K562 (cell line): ENCODE data around the gene ASIC3. TPM values are rescaled to one million over a fixed set of nuclear protein-coding genes. Genes with fewer than 3 reads are reported as not detected.

Experiments
- BCOR ChIP-seq: fragments of 450-650 bp; IDR thresholded peaks from 2 replicates; pipeline ENCODE4 v1.6.1; 2016
- CC2D1A ChIP-seq: fragments of 450-650 bp; IDR thresholded peaks from 2 replicates; pipeline ENCODE4 v1.6.1; 2017; ENCODE audit warnings: mild to moderate bottlenecking
- CREM ChIP-seq: IDR thresholded peaks from 2 replicates; pipeline ENCODE4 v1.6.1; 2014; ENCODE audit warnings: antibody characterized with exemption, low read depth
- CSDE1 ChIP-seq, 2 experiments: fragments of 450-650 bp; IDR thresholded peaks; 2 replicates each; pipeline ENCODE4 v1.6.1; 2016; ENCODE audit warnings: mild to moderate bottlenecking in 1 of 2
- E2F3 ChIP-seq: fragments of 250-450 bp; sonication (Bioruptor Pico); IDR thresholded peaks from 2 replicates; pipeline ENCODE4 v1.4.0; 2020; ENCODE audit warnings: mild to moderate bottlenecking
- EHMT2 ChIP-seq: fragments of 450-650 bp; IDR thresholded peaks from 2 replicates; pipeline ENCODE4 v1.6.1; 2018; ENCODE audit warnings: antibody characterized with exemption
- KDM4B ChIP-seq, 2 experiments: fragments of 450-650 bp in 1 of 2; sonication (generic) in 1 of 2; IDR thresholded peaks; 2 replicates each; pipeline ENCODE4 v1.6.1; 2016 to 2017; ENCODE audit warnings: borderline replicate concordance in 2 of 2, antibody characterized with exemption in 1 of 2, low read depth in 1 of 2, mild to moderate bottlenecking in 1 of 2
- MXI1 ChIP-seq: IDR thresholded peaks from 2 replicates; pipeline ENCODE4 v1.6.1; 2011; ENCODE audit warnings: low read depth, mild to moderate bottlenecking, improper control_type of control experiment, low read length
- NFYB ChIP-seq: IDR thresholded peaks from 2 replicates; pipeline ENCODE4 v1.6.1; 2011; ENCODE audit warnings: mild to moderate bottlenecking, moderate library complexity; ENCODE audit not compliant: insufficient read length; ENCODE audit errors: extremely low read depth
- NR2C2 ChIP-seq, 2 experiments: fragments of 200-800 bp in 1 of 2; sonication (Bioruptor generic) in 1 of 2; sonication (generic) in 1 of 2; formaldehyde crosslinking in 1 of 2; IDR thresholded peaks; 2 replicates each; pipeline versions ENCODE4 v1.6.1 to v1.8.0; 2016 to 2022; ENCODE audit warnings: mild to moderate bottlenecking in 1 of 2, missing compliant biosample characterization in 1 of 2, missing genetic modification characterization in 1 of 2, missing genetic modification reagents in 1 of 2
- NRF1 ChIP-seq, 2 experiments: fragments of 450-650 bp; IDR thresholded peaks in 1 of 2; conservative IDR thresholded peaks in 1 of 2; 2 replicates each; pipeline ENCODE4 v1.6.1; 2014; ENCODE audit warnings: mild to moderate bottlenecking in 2 of 2
- PHF21A ChIP-seq: fragments of 450-650 bp; IDR thresholded peaks from 2 replicates; pipeline ENCODE4 v1.6.1; 2017; ENCODE audit warnings: low read depth, borderline replicate concordance
- POLR2AphosphoS2 ChIP-seq: IDR thresholded peaks from 2 replicates; pipeline ENCODE4 v1.6.1; 2012; ENCODE audit warnings: low read length, improper control_type of control experiment
- POLR2B ChIP-seq: fragments of 450-650 bp; IDR thresholded peaks from 2 replicates; pipeline ENCODE4 v1.6.1; 2018; ENCODE audit warnings: low read depth; ENCODE audit not compliant: partially characterized antibody
- SRSF1 ChIP-seq: fragments of 200-400 bp; formaldehyde crosslinking; IDR thresholded peaks from 2 replicates; pipeline ENCODE4 v1.6.1; 2017; ENCODE audit warnings: mild to moderate bottlenecking, low read depth, low read length, moderate library complexity
- ZC3H4 ChIP-seq: sonication (generic); formaldehyde crosslinking; IDR thresholded peaks from 2 replicates; pipeline ENCODE4 v1.9.0; 2021; ENCODE audit warnings: missing genetic modification reagents, borderline replicate concordance
- ZFP1 ChIP-seq: fragments of 450-650 bp; formaldehyde crosslinking; IDR thresholded peaks from 2 replicates; pipeline ENCODE4 v1.4.0; 2020; ENCODE audit warnings: mild to moderate bottlenecking, mixed read lengths
- ZNF175 ChIP-seq: fragments of 200-800 bp; sonication (Bioruptor generic); IDR thresholded peaks from 2 replicates; pipeline ENCODE4 v1.6.1; 2016; ENCODE audit warnings: low read depth, mild to moderate bottlenecking, missing genetic modification characterization, missing compliant biosample characterization
- ZNF436 ChIP-seq: fragments of 250-450, 450-650 bp; sonication (Bioruptor Pico); formaldehyde crosslinking; IDR thresholded peaks from 2 replicates; pipeline ENCODE4 v1.7.0; 2020; ENCODE audit warnings: mild to moderate bottlenecking
- ZNF668 ChIP-seq: fragments of 250-450 bp; sonication (Bioruptor Pico); IDR thresholded peaks from 2 replicates; pipeline ENCODE4 v1.8.0; 2022; ENCODE audit warnings: mild to moderate bottlenecking, inconsistent platforms
- ZNF76 ChIP-seq: fragments of 250-450 bp; sonication (Bioruptor Pico); IDR thresholded peaks from 2 replicates; pipeline ENCODE4 v1.4.0; 2020; ENCODE audit warnings: mild to moderate bottlenecking, moderate library complexity, borderline replicate concordance
- ZNF766 ChIP-seq: fragments of 200-800 bp; sonication (Bioruptor generic); conservative IDR thresholded peaks from 2 replicates; pipeline ENCODE4 v1.6.1; 2016; ENCODE audit warnings: missing genetic modification characterization, missing compliant biosample characterization
- ZNF79 ChIP-seq: fragments of 250-450 bp; sonication (Bioruptor Pico); IDR thresholded peaks from 2 replicates; pipeline ENCODE4 v1.4.0; 2020; ENCODE audit warnings: low read depth, mild to moderate bottlenecking, moderate library complexity
- polyA plus RNA-seq, 8 experiments: library from polyadenylated mRNA; depleted of rRNA in 4 of 8; stranded (reverse) in 5 of 8; unstranded in 3 of 8; fragments of >200 nt; fragmentation: Nextera tagmentation in 2 of 8; fragmentation: Illumina TruSeq in 1 of 8; extraction: Ambion mirVana in 2 of 8; extraction: Trizol in 1 of 8; gene quantifications; 2 replicates each; pipeline versions ENCODE4 v1.2.1 to v1.2.3, GENCODE V29; 2011 to 2014; ENCODE audit warnings: inconsistent platforms in 1 of 8, missing spikeins in 1 of 8
- total RNA-seq, 7 experiments: library from RNA; depleted of rRNA in 6 of 7; stranded (reverse); fragments of >200 nt in 6 of 7; fragmentation: Illumina TruSeq in 2 of 7; extraction: Trizol in 2 of 7; gene quantifications; 2 replicates each; pipeline versions ENCODE4 v1.2.1 to v1.2.3, GENCODE V29; 2011 to 2021; ENCODE audit warnings: low replicate concordance in 1 of 7
- TF ChIP-seq, protein P1 (sequence below), 2 experiments: fragments of 150-350 bp in 1 of 2; IDR thresholded peaks; 2 replicates each; pipeline ENCODE4 v1.6.1; 2012 to 2016; ENCODE audit warnings: low read depth in 2 of 2, low read length in 2 of 2, mild to moderate bottlenecking in 1 of 2, moderate library complexity in 1 of 2
- TF ChIP-seq, protein P2 (sequence below): sonication (generic); formaldehyde crosslinking; IDR thresholded peaks from 2 replicates; pipeline ENCODE4 v1.8.0; 2022; ENCODE audit warnings: mild to moderate bottlenecking, low read depth, missing genetic modification reagents

Gene ASIC3
- total and polyA plus RNA-seq, 9 of the 15 experiments (the other 6 are each of a cell fraction or from before 2014, with no cell fraction given) = 0.11 to 5.0 (median 0.87) TPM

DNA sequence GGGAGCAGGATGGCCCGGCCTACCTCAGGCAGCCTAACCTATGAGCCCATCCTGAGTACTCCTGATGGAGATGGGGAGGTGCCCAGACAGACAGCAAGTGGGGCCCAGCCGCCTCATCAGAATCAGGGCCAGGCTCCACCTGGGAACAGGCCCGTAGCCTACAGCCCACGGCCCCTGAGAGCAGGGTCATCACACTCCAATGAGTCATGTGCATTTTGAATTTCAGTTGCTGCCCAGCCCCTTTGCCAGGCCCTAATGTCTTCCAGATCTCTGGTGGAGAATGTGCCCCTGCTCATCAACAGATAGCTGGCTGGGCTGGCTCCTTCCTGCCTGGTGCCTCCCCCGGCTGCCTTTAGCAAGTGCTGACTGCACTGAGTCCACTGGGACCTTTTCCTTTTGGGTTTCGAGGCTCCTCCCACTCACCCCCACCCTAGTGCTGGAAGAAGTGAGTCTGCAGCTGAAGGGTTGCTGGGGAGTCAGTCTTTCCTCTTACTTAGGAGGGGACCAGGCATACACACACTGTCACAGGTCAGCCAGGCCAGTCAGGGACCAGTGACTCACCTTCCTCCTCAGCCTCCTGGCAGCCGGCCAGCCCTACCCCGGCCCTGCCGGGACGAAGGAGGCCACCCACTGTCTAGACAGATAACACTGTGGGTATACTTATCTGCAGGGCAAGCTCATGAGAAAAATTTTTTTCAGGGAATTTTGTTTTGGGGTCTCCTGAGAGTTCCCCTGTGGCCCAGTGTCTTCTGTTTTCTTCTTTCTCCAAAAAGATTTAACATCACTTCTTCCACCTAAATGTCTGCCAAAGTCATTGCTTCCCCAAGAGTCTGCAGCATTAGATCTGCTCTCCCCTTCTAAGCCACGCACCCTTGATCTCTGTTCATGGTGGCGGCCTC is 9.1 kb upstream of the ASIC3 start (continued):
- TF ChIP-seq, protein P1, sequence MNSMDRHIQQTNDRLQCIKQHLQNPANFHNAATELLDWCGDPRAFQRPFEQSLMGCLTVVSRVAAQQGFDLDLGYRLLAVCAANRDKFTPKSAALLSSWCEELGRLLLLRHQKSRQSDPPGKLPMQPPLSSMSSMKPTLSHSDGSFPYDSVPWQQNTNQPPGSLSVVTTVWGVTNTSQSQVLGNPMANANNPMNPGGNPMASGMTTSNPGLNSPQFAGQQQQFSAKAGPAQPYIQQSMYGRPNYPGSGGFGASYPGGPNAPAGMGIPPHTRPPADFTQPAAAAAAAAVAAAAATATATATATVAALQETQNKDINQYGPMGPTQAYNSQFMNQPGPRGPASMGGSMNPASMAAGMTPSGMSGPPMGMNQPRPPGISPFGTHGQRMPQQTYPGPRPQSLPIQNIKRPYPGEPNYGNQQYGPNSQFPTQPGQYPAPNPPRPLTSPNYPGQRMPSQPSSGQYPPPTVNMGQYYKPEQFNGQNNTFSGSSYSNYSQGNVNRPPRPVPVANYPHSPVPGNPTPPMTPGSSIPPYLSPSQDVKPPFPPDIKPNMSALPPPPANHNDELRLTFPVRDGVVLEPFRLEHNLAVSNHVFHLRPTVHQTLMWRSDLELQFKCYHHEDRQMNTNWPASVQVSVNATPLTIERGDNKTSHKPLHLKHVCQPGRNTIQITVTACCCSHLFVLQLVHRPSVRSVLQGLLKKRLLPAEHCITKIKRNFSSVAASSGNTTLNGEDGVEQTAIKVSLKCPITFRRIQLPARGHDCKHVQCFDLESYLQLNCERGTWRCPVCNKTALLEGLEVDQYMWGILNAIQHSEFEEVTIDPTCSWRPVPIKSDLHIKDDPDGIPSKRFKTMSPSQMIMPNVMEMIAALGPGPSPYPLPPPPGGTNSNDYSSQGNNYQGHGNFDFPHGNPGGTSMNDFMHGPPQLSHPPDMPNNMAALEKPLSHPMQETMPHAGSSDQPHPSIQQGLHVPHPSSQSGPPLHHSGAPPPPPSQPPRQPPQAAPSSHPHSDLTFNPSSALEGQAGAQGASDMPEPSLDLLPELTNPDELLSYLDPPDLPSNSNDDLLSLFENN (IDR thresholded peaks at IDR 0.05; ENCODE audit: low read depth in 2 of 2, low read length in 2 of 2) = peak in 1 of 2 experiments; percentile 82; a peak in 1 of 4 replicates
- TF ChIP-seq POLR2AphosphoS2 (peak; percentile 54; the same call in 1 of the 2 replicates), ZNF668 (CRISPR knock-in tag) (0 out of 2 replicates have a peak, but pooled peaks have one; percentile 40), ZNF76 (no peak), NFYB (no peak), NRF1 (conservative IDR thresholded peaks at IDR 0.05 in 1 of 2, IDR thresholded peaks at IDR 0.05 in 1 of 2) (peak; percentile 61 to 71), KDM4B (IDR thresholded peaks at IDR 0.05; ENCODE audit: borderline replicate concordance in 2 of 2, low read depth in 1 of 2) (no peak), ZNF436 (CRISPR knock-in tag) (no peak), ZNF175 (CRISPR knock-in tag) (peak; percentile 69; the same call in 1 of the 2 replicates), CSDE1 (IDR thresholded peaks at IDR 0.05) (no peak), SRSF1 (no peak), POLR2B (peak; percentile 45), EHMT2 (no peak), CC2D1A (no peak), MXI1 (no peak; the same call in 1 of the 2 replicates), ZC3H4 (CRISPR knock-in tag) (no peak), ZFP1 (peak; percentile 64), E2F3 (CRISPR knock-in tag) (no peak), NR2C2 (CRISPR knock-in tag; IDR thresholded peaks at IDR 0.05) (no peak), NR2C2 (tag; IDR thresholded peaks at IDR 0.05) (peak; percentile 69; the same call in 1 of the 2 replicates), PHF21A (no peak), ZNF766 (peak; percentile 93), BCOR (peak; percentile 91), CREM (peak; percentile 86), ZNF79 (CRISPR knock-in tag) (0 out of 2 replicates have a peak, but pooled peaks have one; percentile 51)
- TF ChIP-seq, protein P2, sequence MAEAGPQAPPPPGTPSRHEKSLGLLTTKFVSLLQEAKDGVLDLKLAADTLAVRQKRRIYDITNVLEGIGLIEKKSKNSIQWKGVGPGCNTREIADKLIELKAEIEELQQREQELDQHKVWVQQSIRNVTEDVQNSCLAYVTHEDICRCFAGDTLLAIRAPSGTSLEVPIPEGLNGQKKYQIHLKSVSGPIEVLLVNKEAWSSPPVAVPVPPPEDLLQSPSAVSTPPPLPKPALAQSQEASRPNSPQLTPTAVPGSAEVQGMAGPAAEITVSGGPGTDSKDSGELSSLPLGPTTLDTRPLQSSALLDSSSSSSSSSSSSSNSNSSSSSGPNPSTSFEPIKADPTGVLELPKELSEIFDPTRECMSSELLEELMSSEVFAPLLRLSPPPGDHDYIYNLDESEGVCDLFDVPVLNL (CRISPR knock-in tag) = no peak
